GM19193 (cell line): ENCODE results near the gene CRADD.

Experiments
- POLR2A ChIP-seq: IDR thresholded peaks from 4 replicates; pipeline ENCODE4 v1.6.1; 2011; ENCODE audit not compliant: insufficient read depth, insufficient read length; ENCODE audit errors: extremely low read depth

Gene CRADD

DNA sequence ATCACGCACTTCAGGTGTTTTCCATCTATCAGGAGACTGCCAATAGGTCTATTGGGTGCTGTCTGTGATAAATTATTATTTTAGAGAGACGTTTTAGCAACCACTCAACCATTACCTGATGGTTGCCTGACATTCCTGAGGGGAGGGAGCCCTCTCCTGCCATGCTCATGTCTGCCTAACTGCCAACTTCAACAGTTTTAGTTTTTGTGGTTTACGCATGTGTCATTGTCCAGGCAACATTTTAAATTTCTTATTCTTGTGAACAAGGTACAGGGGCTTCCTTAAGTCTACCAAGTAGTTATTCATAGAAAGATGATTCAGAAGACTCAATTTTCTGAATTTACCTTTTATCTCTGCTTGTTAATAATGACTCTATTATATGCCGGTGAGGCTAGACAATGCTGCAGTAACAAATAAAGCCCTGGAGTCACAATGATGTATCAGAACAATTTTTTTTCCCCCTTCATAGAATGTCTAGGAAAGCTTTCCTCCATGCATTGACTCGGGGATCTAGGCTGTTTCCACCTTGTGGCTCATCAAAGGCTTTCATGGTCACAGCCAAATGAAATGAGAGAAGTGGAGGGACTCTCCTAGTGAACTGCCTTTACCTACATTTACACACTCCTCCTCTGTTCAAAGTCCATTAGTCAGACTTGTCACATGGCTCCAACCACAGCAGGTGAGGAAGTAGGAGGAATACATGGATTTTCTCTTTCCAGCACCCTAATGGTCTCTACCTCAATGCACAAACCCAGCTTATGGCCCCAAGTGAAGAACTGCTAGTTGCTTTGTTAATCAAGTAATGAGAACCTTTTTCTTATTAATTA, 225.8 kb downstream of the CRADD start:
- TF ChIP-seq POLR2A, result no peak

DNA sequence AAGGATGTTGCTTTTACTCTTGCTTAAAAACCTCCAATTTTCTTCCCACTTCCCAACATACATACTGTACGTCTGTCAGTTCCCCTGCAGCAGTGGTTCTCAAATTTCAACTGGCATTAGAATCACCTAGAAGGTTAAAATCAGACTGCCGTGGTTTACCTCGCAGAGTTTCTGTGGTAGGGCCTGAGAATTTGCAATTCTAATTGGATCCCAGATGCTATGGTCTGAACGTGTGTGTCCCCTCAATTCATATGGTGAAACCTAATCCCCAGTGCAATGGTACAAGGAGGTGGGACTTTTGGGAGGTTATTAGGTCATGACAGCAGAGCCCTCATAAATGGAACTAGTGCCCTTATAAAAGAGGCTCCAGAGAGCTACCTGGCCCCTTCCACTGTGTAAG, 226.9 kb downstream of the CRADD start:
- TF ChIP-seq POLR2A, result no peak

DNA sequence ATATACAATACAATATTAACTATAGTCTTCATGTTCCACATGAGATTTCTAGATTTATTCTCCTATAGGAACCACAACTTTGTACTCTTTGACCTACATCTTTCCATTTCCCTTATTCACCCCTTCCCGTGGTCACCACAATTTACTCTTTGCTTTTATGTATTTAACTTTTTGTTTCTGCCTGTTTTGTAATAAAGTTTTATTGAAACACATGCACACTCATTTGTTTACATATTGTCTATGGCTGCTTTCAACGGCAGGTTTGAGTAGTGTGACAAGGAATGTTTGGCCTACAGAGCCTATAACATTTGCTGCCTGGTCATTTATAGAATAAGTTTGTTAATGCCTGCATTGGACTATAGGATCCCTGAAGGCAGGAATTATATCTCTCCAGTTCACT, 231.1 kb downstream of the CRADD start:
- no peak for TF ChIP-seq POLR2A

DNA sequence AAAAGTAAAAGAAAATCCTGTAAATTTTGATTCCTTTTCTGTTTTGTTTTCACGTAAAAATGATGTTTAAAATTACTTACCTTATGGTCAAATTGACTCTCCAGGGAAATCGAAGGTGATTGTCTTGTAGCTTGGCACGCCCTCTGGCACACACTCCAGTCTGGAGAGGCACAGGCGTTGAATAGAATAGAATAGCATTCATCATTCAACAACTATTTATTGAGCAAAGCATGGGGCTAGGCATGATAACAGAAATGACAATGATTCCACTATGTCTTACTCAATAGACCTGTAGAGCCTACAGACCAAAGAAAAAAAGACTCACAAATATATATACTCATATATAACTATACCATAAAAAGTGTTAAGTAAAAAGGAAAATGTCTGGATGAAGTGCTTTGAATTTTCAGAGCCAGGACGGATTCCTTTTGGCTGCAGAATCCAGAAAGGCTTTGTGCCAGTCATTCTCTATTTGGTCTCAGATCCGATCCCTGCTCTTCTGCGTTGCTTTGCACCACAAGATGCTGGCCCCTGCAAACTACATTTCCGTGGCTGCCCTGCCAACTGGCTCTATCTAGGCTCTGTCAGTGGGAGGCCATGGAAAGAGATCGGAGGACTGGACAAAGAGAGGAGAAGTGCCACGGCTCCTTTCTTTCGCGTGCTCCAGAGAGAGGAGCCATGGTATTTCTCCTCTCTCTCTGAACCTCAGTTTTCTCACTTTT, 231.8 kb downstream of the CRADD start:
- no peak for TF ChIP-seq POLR2A

DNA sequence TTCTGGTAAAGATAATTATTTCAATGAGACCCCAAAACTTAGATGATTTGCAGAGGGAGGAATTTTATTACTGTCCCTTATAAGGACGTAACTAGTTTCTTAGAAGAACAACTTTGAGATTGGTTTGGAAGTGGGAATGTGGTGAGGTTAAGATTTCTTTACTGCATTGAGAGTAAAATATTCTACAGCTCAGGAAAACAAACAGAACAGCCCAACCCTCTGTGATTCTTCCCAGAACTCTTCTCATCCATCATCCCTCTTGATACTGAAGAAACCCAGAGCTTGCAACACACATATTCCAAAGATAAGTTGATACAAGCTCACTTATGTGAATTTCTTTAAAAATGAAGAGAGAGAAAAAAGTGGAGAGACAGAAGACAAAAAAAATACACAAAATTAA, 234.2 kb downstream of the CRADD start:
- no peak for TF ChIP-seq POLR2A

DNA sequence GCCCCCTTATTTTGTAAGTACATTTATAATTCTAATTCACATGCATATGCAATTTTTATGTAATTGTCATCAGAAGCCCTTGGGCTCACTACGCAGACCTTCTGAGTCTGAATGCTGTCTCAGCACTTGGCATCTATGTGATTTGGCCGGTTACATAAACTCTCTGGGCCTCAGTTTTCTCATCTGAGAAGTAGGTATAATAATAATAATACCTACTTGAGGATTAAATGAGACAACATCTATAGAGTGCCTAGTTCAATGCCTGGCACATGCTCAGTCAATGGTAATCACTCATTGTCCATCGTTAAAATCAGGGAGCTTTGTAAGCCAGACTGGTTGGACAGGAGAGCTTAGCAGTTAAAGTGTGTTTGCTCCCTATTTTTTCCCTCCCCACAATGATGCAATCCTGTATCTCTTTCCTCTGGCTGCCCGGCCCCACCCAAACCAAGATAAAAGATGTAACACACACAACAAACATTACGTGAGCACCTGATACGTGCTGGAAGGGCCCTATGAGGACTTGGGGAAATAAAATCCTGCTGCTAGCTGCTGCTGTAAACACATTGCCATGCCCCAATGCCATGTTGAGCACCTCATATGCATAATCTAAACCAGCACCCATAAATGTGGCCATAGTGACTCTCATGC, 235.0 kb downstream of the CRADD start:
- TF ChIP-seq POLR2A, result no peak

DNA sequence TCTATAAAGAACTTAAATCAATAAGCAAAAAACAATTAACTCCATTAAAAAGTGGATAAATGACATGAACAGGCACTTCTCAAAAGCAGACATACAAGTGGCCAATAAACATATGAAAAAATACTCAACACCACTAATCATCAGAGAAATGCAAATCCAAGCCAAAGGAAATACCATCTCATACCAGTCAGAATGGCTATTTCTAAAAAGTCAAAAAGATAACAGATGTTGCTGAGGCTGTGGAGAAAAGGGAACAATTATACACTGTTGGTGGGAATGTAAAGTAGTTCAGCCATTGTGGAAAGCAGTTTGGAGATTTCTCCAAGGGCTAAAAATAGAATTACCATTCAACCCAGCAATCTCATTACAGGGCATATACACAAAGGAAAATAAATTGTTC, 236.7 kb downstream of the CRADD start:
- no peak for TF ChIP-seq POLR2A

DNA sequence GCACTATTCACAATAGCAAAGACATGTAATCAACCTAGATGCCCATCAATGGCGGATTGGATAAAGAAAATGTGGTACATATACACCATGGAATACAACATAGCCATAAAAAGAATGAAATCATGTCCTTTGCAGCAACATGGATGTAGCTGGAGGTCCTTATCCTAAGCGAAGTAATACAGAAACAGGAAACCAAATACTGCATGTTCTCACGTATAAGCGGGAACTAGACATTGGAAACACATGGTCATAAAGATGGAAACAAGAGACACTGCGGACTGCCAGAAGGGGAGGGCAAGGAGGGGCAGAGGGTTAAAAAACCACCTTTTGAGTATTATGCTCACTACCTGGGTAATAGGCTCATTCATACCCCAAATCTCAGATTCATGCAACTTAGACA, 237.1 kb downstream of the CRADD start:
- no peak for TF ChIP-seq POLR2A

DNA sequence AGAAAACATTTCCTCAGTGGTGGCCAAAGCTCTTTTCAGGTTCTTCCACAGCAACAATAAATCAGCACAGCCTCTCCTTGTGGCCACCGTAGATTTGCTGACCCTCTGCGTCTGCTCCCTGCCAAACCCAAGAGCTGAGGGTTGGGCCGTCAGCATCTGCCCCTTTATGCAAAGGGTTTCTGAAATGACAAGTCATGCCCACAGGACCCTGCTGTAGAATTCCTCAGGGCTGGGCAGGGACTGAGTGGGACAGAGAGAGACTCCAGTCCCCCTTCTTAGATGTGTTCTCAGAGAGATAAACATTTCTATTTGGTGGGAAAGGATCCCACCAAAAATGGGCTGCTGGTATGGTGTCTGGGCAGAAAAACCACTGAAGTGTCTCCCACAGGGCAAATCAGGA, 238.2 kb downstream of the CRADD start:
- no peak for TF ChIP-seq POLR2A

DNA sequence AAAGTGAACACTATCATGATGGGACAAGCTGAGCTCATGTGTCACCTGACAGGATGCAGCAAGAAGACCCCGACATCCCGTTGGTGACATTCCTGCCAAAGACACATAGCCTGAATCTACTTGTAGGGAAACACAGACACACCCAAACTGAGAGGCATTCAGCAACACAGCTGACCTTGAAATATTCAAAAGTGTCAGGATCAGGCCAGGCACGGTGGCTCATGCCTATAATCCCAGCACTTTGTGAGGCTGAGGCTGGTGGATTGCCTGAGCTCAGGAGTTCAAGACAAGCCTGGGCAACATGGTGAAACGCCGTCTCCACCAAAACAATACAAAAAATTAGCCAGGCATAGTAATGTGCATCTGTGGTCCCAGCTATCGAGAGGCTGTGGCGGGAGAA, 239.2 kb downstream of the CRADD start:
- no peak for TF ChIP-seq POLR2A

DNA sequence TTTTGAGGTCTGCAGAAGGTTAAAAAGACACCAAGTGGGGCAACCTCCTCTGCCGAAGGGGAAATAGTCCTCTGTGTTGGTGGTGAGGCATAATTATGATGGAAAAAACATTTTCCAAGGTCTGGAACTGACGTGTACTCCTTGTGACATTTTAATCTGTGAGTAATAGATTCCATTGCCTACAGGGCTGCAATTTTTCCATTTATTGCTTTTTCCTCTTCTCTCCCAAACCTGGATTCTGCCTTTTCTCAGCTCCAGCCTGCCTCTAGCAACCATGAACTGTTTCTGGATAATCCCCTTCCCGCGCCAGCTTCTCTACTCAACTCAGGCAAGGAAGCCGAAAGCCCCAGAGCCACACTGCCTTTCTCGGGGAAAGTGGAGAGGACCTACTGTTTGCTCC, 241.1 kb downstream of the CRADD start:
- no peak for TF ChIP-seq POLR2A

DNA sequence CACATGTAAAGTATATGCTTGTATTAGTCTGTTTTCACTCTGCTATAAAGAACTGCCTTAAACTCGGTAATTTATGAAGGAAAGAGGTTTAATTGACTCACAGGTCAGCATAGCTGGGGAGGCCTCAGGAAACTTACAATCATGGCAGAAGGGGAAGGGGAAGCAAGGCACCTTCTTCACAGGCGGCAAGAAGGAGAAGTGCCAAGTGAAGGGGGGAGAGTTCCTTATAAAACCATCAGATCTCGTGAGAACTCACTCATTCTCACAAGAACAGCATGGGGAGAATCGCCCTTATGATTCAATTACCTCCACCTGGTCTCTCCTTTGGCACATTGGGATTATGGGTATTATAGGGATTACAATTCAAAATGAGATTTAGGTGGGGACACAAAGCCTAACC, 241.7 kb downstream of the CRADD start:
- TF ChIP-seq POLR2A, result no peak

DNA sequence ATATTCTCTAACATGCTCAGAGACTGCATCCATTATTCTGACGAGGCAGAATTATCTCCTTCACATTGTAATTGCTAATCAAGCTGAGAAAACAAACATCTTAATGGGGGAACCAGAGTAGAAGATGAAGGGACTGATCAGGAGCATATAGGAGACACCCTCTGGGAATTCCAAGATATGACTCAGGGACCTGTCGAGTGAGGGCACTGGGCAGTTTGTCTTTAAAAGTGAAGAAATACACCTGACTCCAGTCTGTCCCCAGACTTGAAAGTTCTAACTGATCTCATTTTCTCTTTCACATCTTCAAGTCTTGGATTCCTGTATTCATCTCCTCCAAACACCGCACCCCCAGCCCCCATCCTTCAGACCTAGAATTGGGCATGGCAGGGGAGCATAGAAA, 244.3 kb downstream of the CRADD start:
- TF ChIP-seq POLR2A, result no peak

DNA sequence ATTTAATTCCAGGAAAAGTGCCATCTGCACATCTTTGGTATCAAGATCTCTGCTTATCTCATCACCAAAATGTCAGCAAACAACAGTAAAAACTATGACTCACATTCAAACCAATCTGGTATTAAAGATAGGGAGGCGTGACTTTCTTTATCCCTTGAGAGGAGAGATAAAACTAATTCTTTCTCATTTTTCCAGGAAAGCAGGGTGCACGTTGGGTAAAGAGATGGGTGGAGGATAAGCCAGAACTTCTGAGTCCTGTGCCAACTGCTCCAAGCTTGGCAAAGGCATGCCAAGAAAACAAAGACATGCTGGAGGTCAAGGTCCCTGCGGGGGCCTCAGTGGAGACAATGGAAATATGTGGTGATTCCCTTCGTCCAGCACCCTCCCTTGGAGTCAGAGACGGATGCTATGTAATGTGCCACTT, 245.4 kb downstream of the CRADD start:
- no peak for TF ChIP-seq POLR2A

DNA sequence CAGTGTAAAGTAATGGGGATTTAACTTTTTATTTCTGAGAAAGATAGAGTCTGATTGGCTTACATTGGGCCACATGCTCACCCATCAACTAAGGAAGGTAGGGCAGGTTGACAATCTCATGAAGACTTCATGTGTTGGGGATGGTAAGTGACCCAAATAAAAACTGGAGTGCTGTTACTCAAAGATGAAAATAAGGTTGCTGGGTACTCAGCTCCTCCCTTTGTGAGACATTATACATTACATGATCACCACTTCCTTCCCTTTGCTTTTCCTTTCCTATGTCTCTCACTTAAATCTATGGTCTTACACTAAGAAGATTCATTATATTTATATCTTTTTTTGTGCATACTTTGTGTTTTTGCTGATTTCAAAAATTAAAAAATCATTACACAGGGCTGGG, 247.2 kb downstream of the CRADD start:
- no peak for TF ChIP-seq POLR2A
